GM18517 (cell line): ENCODE data around the gene CCR9.
"Not testable (repeated sequence)": the region's sequence is repeated elsewhere in the genome, so short reads cannot be mapped to it uniquely, and the experiment has no call there.

Source experiments
- ATAC-seq: cut with Tn5 transposase; IDR thresholded peaks from one replicate; pipeline ENCODE4 v1.9.1; 2021; ENCODE audit warnings: mild to moderate bottlenecking, moderate library complexity; ENCODE audit not compliant: unreplicated experiment

Gene CCR9

GRCh38 chr3:45885979-45886705 is at the start of gene CCR9:
CCR9 (plus strand) TSS chr3:45886543; CDS start chr3:45894934, 8,391 bp downstream.
- no peak for ATAC-seq

- no peak for ATAC-seq
These were observed 47.9 kb upstream of the CCR9 start for GRCh38 chr3:45838466-45838865.

- ATAC-seq, result no peak
These were observed 45.0 kb upstream of the CCR9 start for GRCh38 chr3:45841420-45841756.

DNA sequence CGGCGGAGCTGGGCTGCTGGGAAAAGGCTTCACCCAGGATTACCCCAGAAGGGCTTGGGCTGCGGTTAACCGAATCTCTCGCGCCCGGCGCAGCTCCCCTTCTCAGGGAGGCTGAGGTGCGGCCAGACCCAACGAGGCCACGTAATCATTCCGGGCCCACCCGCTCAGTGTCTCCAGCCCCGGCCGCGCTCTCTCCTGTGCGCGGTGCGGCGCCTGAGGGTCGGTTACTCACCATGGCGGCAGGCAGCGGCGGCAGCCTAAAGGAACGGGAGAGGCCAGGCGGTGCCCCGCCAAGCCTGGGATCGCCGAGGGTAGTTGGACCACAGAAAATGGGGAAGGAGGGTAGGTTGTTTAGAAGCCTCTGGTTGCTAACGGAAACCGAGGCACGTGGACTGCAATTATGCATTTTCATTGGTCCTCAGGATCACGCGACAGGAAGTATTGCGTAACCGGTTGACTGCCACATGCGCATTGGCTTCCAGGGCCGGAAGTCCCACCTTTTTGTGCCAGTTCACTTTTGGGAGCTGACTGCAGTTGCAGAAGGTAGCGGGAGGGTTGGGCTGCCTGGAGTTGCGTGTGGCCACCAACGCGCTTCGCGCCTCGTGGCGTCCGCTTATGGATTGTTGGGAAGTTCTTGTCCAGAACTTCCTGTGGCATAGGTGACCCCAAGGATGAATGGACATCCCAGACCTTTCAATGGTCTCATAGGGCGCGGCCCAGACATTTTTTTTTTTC is 44.4 kb upstream of the CCR9 start, which contains the start of gene LZTFL1:
Gene LZTFL1 (minus strand): TSS at position 363 of the 735 bp plus-strand sequence. CDS start 128 bp downstream, at position 235.
- peak; percentile 71 for ATAC-seq

DNA sequence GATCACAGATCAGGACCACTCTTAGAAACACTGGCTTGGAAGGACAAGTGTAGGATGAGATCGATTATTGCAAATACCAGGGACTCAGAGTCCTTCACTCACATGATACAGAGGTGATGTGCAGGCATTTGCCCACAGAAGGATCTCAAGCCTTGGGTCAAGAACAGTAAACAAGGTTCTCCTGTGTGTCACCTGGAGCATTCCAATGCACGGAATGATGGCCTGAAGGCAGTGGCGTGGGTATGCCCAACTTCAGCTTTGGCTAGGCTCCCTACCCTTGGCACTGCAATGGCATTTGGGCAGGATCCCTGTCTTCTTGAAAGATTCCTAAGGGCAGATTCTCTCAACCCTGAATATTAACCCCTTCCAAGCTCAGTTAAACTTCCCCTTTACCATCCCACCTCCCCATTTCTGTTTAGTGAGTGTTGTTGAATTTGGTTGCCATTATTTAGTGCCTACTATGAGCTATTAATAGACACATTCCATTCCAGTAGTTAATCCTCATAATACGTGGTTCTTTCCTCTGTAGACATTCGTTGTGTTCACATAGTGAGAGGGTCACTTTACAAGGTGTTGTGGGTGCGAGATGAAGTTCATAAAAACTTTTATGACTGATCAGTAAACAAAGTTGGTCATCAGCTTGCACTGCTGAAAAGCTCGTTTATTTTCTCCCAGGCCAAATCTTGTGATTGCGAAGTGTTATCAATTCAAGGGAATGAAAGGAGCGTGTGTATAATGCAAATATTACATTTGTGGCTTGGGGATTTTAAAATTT is 43.3 kb upstream of the CCR9 start:
- ATAC-seq, result no peak

DNA sequence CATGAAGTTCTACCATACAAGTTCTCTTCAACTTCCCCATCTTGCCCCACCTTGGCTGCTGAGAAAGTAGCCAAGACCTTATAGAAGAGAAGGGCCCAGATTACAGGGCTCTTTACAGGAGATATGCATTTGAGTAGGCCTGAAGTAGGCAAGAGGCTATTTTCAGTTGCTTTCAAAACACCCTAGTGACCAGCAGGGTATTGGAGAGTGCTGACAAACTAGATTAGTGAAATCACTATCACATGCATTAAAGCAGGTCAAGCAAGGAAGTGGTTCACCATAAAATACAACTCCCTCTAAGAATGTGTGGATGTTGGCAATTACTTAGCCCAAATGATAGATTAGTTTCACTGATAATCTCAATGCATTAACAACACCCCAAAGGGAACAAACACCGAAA is 41.7 kb upstream of the CCR9 start:
- no peak for ATAC-seq

- ATAC-seq, result no peak
These were observed 38.0 kb upstream of the CCR9 start for GRCh38 chr3:45848392-45848791.

GRCh38 chr3:45852828-45853227 is 33.5 kb upstream of the CCR9 start:
- no peak for ATAC-seq

GRCh38 chr3:45856323-45856722 is 30.0 kb upstream of the CCR9 start:
- not testable (repeated sequence) for ATAC-seq

- not testable (repeated sequence) for ATAC-seq
These were observed 29.3 kb upstream of the CCR9 start for GRCh38 chr3:45857024-45857423.

DNA sequence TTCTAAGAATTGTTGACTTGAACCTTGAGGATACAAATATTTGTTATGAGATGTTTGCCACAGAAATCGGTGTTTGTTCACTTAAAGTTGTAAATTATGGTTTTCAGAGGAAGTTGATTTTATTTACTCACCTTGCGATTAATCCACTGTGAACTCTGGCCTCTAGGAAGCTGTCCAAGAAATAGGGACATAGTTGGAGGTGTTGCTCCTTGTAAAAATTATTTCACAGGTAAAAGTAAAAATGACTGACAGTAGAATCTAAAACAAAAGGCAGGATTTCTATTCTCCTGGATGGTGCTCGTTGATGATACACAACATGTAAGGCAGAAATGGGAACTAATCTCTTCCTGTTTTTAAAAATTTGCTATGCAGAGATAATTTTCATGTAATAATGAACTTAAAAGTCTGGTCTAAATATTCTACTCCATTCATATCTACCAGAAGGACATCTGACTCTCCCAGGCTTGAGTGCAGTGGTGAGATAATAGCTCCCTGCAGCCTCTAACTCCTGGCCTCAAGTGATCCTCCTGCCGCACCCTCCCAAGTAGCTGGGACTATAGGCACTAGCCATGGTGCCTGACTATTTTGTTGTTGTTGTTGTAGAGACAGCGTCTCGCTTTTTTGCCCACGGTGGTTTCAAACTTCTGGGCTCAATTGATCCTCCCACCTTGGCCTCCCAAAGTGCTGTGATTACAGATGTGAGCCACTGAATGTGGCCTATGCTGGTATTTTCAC is 27.4 kb upstream of the CCR9 start:
- ATAC-seq, result no peak

GRCh38 chr3:45860481-45860880 is 25.9 kb upstream of the CCR9 start:
- ATAC-seq, result no peak

DNA sequence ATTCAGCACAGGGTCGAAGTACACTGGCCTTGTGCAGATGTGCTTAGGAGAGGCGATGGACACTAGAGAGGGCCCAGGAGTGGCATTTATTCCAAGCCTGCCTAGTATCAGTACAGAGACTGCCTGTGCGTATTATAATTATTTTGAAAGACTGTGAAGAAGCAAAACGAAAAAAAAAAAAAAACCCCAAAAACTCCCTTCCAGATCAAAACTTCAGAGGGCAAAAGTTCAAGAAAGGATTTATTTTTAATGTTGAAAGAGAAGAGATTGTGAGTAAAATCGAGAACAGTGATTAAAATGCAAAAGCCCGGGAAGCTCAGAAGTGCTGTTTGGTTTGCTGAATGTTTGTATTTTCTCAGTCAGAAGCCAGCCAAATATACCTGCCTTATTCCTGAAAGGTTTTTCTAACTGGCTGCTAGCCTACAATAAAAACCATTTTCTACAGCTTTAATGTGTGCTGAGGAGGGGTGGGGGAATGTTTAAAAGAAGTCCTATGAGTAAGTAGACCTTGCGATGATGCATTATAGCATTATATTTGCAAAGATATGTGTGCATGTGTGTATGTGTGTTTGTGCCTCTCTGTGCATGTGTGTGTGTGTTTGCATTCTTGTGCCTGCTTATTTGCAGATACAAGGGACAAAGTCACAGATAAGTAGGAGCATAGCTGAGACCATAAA is 25.2 kb upstream of the CCR9 start:
- peak; percentile 76 for ATAC-seq

- peak; percentile 61 for ATAC-seq
These were observed 21.4 kb upstream of the CCR9 start for GRCh38 chr3:45864760-45865519.

- no peak for ATAC-seq
These were observed 20.8 kb upstream of the CCR9 start for GRCh38 chr3:45865563-45865962.

DNA sequence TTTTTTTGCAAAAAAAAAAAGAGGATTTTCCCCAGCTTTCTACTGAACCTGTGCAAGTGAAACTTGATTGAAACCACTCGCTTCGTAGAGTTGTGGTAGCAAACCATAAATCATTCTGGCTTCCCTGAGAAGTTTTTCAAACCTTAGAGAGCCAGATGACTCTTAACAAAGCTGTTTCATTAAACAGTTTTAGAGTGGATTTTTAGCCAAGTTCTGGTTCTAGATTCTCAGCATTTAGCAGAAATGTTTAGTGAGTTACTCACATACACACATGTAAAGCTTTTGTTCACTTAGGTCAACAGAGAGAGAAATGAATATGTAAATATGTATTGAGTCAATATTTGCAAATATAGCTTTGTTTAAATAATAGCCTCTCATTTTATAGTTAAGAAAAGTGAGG is 18.1 kb upstream of the CCR9 start:
- ATAC-seq, result no peak

DNA sequence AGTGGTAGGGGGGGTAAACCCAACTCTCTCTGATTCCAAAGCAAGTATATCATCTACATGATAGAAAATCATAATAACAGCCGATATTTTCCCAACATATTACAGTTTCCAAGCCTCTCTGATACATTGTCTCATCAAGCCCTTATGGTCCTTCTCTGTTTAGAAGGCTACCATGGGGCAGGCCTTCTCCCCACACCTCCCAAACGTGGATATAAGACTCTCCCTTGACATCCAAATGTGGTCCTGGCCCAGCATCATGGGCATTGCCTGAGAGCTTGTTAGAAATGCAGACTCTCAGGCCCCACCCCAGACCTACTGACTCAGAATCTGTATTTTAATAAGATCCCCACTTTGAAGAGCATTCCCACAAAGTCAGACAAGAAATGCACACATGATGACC is 17.7 kb upstream of the CCR9 start:
- no peak for ATAC-seq

DNA sequence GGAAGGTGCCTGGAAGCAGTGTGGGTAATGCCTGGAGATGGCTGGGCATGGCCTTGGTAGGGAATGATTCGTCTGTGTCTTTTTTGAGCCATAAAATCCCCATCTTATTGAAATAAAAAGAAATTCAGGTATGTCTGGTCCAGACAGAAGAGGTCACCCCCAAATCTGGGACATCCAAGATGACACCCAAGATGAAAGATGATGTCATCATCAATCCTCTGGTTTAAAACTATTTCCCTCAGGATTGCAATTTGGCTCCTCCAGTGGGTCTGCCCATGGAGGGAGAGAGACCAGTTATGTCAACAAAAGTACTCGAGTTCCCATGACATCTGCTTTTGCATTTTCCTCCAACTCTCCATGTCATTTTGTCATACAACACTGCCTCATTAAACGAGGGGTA is 16.7 kb upstream of the CCR9 start:
- ATAC-seq, result no peak

DNA sequence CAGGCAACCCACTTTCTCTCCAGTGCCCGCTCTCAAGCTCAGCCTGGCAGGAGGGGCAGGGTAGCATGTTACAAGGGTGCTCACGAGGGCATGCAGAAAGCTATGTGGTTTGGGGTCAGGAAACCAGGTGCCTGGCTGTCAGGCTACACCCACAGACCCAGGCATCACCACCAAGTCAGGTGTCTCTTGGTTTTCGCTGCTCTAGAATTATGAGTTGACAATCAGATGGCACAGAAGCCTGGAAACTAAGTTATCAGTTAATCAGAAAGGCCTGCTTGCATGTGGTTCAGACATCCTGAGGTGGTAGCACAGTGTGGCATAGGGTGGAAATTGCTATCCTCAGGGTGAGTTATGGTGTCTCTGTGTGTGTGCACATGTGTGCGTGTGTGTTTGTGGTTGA is 16.2 kb upstream of the CCR9 start:
- ATAC-seq, result no peak

DNA sequence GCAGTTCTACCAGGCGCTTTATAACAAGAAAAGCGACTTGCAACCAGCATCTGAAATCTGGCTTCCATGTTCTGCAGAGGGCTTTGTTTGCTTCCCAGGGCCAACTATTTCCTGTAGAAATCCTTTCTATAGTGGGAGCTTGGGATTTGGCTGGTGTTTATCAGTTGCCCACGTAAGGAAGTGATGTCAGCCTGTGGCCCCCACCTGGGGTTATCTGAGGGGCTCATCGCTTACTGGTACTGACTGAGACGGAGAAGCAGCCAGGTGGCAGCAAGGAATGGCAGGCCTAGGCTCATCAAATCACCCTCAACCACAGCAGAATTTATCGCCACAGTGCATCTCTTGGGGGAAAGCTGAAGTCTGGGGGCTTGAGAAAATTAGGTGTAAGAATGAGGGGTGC is 14.6 kb upstream of the CCR9 start:
- no peak for ATAC-seq
